DMS53 treated with DMSO at 0.1 percent for 48 hours (cell line): ENCODE measurements around the gene TYK2.
A peak's percentile ranks its signal among the peaks of the same experiment; 100 is the strongest.

Source experiments
- DNase-seq: peaks from one replicate; lab custom pipeline; 2025; ENCODE audit not compliant: unreplicated experiment; lab: John Stamatoyannopoulos, UW

Gene TYK2

GRCh38 chr19:10316229-10317044 is 63.9 kb downstream of the TYK2 start:
- no peak for DNase-seq

DNA sequence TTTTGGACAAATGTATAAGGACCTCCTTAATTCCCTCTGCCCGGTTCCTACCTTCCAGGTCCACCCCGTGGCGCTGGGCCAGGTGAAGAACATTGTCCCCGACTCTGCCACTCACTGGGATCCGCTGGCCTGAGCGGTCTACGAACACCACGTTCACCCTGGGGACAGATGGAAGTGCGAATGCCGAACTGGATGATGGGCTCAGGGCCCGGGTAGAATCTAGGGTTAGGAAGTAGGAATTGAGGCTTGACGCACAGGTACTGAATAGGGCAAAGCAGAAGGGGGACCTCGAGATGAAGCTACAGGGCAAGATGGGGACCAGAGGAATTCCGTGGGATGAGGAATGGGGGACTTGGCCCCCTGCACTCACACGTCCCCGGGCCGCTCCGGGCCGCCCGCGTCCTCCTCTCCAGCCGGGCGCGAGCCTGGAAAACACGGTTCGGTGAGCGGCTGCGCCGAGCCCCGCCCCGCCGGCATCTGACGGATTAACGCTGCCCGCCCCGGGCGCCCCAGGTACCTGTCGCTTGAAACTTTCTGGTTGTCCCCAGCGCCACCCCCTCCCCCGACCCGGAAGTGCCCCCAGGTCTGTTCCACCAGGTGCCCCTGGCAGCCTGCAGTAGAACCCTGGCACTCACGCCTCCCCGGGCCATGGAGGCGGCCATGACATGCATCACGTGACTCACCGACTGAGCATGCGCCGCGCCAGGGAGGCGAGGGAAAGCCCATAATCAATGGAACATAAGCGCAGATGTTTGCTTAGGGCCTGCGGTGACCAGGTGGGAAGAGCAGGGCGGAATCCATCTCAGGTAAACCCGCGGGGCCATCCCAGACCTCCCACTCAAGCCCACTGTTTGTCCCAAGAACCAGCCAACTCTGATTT is 64.8 kb downstream of the TYK2 start, which contains the start of gene FDX2:
FDX2 (minus strand) TSS at position 681 of the 880 bp plus-strand sequence; CDS start at position 662, 19 bp downstream.
- DNase-seq: peak; percentile 64

DNA sequence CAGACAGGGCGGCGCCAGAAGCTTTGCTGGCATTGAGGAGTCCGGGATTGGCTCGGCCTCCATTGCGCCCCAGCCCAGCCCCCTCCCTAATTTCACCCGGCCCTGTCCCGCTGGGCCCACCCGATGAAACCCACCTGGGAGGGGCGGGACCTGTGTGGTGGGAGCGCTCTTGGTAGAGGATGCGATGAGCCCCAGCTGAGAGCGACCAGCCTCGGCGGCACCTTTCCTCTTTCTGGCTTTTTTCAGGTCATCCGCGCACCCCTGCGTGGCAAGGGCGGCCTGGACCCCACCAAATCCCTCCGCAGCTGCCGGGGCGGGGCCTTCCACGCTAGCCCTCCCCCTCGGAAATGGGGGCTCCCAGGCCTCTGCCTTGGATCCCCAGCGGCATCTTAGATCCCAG is 70.9 kb downstream of the TYK2 start, which contains the start of gene ZGLP1:
ZGLP1 (minus strand) TSS at position 393 of the 400 bp plus-strand sequence.
- no peak for DNase-seq

- DNase-seq: no peak
Measured at GRCh38 chr19:10306327-10306726, 74.0 kb downstream of the TYK2 start.

GRCh38 chr19:10305139-10305806 is 75.1 kb downstream of the TYK2 start:
- DNase-seq: no peak
